ENCODE measurements around the gene CDC42SE2.
"Not testable (repeated sequence)": the region's sequence is repeated elsewhere in the genome, so short reads cannot be mapped to it uniquely, and the experiment has no call there.

CDC42SE2 gene

GRCh38 chr5:131367219-131367860 is 103.5 kb downstream of the CDC42SE2 start:
- H3K9me3 Mint-ChIP-seq: no peaks in the 10 kb centered on the region
- H3K27me3 Mint-ChIP-seq (ENCODE audit: low read depth): no peaks in the 10 kb centered on the region
- H3K36me3 Mint-ChIP-seq (ENCODE audit: low read depth): peaks cover 40% of the 10 kb centered on the region
- H3K4me3 Mint-ChIP-seq: peak overlapping the region; percentile 14
- peaks cover 66% of the 10 kb centered on the region for H3K4me1 Mint-ChIP-seq (ENCODE audit: low read depth)
- peak overlapping the region; percentile 37 for H3K27ac Mint-ChIP-seq

- Mint-ChIP-seq H3K27ac (no peak overlapping the region), H3K36me3 (ENCODE audit: low read depth) (peaks cover 47% of the 10 kb centered on the region), H3K27me3 (ENCODE audit: low read depth) (no peaks in the 10 kb centered on the region), H3K9me3 (no peaks in the 10 kb centered on the region), H3K4me1 (ENCODE audit: low read depth) (peaks cover 73% of the 10 kb centered on the region), H3K4me3 (peak overlapping the region; percentile 12)
These were observed 105.0 kb downstream of the CDC42SE2 start for GRCh38 chr5:131368866-131369265.

- no peaks in the 10 kb centered on the region for H3K27me3 Mint-ChIP-seq (ENCODE audit: low read depth)
- no peaks in the 10 kb centered on the region for H3K9me3 Mint-ChIP-seq
- peaks cover 43% of the 10 kb centered on the region for H3K36me3 Mint-ChIP-seq (ENCODE audit: low read depth)
- peaks cover 68% of the 10 kb centered on the region for H3K4me1 Mint-ChIP-seq (ENCODE audit: low read depth)
- peak overlapping the region; percentile 47 for H3K27ac Mint-ChIP-seq
- no peak overlapping the region for H3K4me3 Mint-ChIP-seq
These were observed 105.7 kb downstream of the CDC42SE2 start for GRCh38 chr5:131369558-131369957.

- Mint-ChIP-seq H3K27ac (peak overlapping the region; percentile 70), H3K27me3 (ENCODE audit: low read depth) (no peaks in the 10 kb centered on the region), H3K4me3 (peak overlapping the region; percentile 21), H3K36me3 (ENCODE audit: low read depth) (peaks cover 44% of the 10 kb centered on the region), H3K4me1 (ENCODE audit: low read depth) (peaks cover 73% of the 10 kb centered on the region), H3K9me3 (no peaks in the 10 kb centered on the region)
These were observed 108.0 kb downstream of the CDC42SE2 start for GRCh38 chr5:131371835-131372234.

GRCh38 chr5:131373265-131373664 is 109.4 kb downstream of the CDC42SE2 start:
- peak overlapping the region; percentile 70 for H3K27ac Mint-ChIP-seq
- no peaks in the 10 kb centered on the region for H3K9me3 Mint-ChIP-seq
- H3K4me1 Mint-ChIP-seq (ENCODE audit: low read depth): peaks cover 74% of the 10 kb centered on the region
- H3K36me3 Mint-ChIP-seq (ENCODE audit: low read depth): peaks cover 37% of the 10 kb centered on the region
- H3K4me3 Mint-ChIP-seq: peak overlapping the region; percentile 29
- H3K27me3 Mint-ChIP-seq (ENCODE audit: low read depth): no peaks in the 10 kb centered on the region

- Mint-ChIP-seq H3K27me3 (ENCODE audit: low read depth) (no peaks in the 10 kb centered on the region), H3K4me3 (peak overlapping the region; percentile 25), H3K27ac (peak overlapping the region; percentile 70), H3K9me3 (no peaks in the 10 kb centered on the region), H3K36me3 (ENCODE audit: low read depth) (peaks cover 27% of the 10 kb centered on the region), H3K4me1 (ENCODE audit: low read depth) (peaks cover 71% of the 10 kb centered on the region)
These were observed 111.5 kb downstream of the CDC42SE2 start for GRCh38 chr5:131375351-131375750.

- H3K27me3 Mint-ChIP-seq (ENCODE audit: low read depth): no peaks in the 10 kb centered on the region
- H3K4me3 Mint-ChIP-seq: no peak overlapping the region
- H3K36me3 Mint-ChIP-seq (ENCODE audit: low read depth): peaks cover 35% of the 10 kb centered on the region
- no peaks in the 10 kb centered on the region for H3K9me3 Mint-ChIP-seq
- H3K27ac Mint-ChIP-seq: peak overlapping the region; percentile 70
- H3K4me1 Mint-ChIP-seq (ENCODE audit: low read depth): peaks cover 70% of the 10 kb centered on the region
These were observed 113.5 kb downstream of the CDC42SE2 start for GRCh38 chr5:131377346-131377745.

GRCh38 chr5:131377785-131378325 is 114.0 kb downstream of the CDC42SE2 start:
- H3K4me1 Mint-ChIP-seq (ENCODE audit: low read depth): peaks cover 71% of the 10 kb centered on the region
- H3K4me3 Mint-ChIP-seq: peak overlapping the region; percentile 61
- H3K36me3 Mint-ChIP-seq (ENCODE audit: low read depth): peaks cover 34% of the 10 kb centered on the region
- no peaks in the 10 kb centered on the region for H3K9me3 Mint-ChIP-seq
- no peaks in the 10 kb centered on the region for H3K27me3 Mint-ChIP-seq (ENCODE audit: low read depth)
- peak overlapping the region; percentile 70 for H3K27ac Mint-ChIP-seq

GRCh38 chr5:131378721-131379541 is 115.1 kb downstream of the CDC42SE2 start:
- Mint-ChIP-seq H3K36me3 (ENCODE audit: low read depth) (peaks cover 26% of the 10 kb centered on the region), H3K9me3 (no peaks in the 10 kb centered on the region), H3K27me3 (ENCODE audit: low read depth) (no peaks in the 10 kb centered on the region), H3K27ac (peak overlapping the region; percentile 94), H3K4me1 (ENCODE audit: low read depth) (peaks cover 70% of the 10 kb centered on the region), H3K4me3 (peak overlapping the region; percentile 65)

- H3K4me1 Mint-ChIP-seq (ENCODE audit: low read depth): peaks cover 75% of the 10 kb centered on the region
- H3K36me3 Mint-ChIP-seq (ENCODE audit: low read depth): peaks cover 26% of the 10 kb centered on the region
- peak overlapping the region; percentile 65 for H3K4me3 Mint-ChIP-seq
- H3K27me3 Mint-ChIP-seq (ENCODE audit: low read depth): no peaks in the 10 kb centered on the region
- no peaks in the 10 kb centered on the region for H3K9me3 Mint-ChIP-seq
- peak overlapping the region; percentile 94 for H3K27ac Mint-ChIP-seq
These were observed 115.9 kb downstream of the CDC42SE2 start for GRCh38 chr5:131379723-131380122.

- H3K4me1 Mint-ChIP-seq (ENCODE audit: low read depth): peaks cover 75% of the 10 kb centered on the region
- H3K9me3 Mint-ChIP-seq; H3K4me3 Mint-ChIP-seq; H3K27me3 Mint-ChIP-seq (ENCODE audit: low read depth): not testable (repeated sequence)
- peaks cover 28% of the 10 kb centered on the region for H3K36me3 Mint-ChIP-seq (ENCODE audit: low read depth)
- peak overlapping the region; percentile 94 for H3K27ac Mint-ChIP-seq
These were observed 116.4 kb downstream of the CDC42SE2 start for GRCh38 chr5:131380238-131380637.

- Mint-ChIP-seq H3K4me3 (peak overlapping the region; percentile 72), H3K4me1 (ENCODE audit: low read depth) (peaks cover 73% of the 10 kb centered on the region), H3K27ac (peak overlapping the region; percentile 94), H3K9me3 (no peaks in the 10 kb centered on the region), H3K36me3 (ENCODE audit: low read depth) (peaks cover 29% of the 10 kb centered on the region), H3K27me3 (ENCODE audit: low read depth) (no peaks in the 10 kb centered on the region)
These were observed 117.2 kb downstream of the CDC42SE2 start for GRCh38 chr5:131381021-131381420.

- Mint-ChIP-seq H3K27me3 (ENCODE audit: low read depth) (no peaks in the 10 kb centered on the region), H3K36me3 (ENCODE audit: low read depth) (peaks cover 30% of the 10 kb centered on the region), H3K4me3 (peak overlapping the region; percentile 71), H3K27ac (peak overlapping the region; percentile 94), H3K9me3 (no peaks in the 10 kb centered on the region), H3K4me1 (ENCODE audit: low read depth) (peaks cover 75% of the 10 kb centered on the region)
These were observed 117.9 kb downstream of the CDC42SE2 start for GRCh38 chr5:131381777-131382176.

GRCh38 chr5:131382407-131383395 is 118.8 kb downstream of the CDC42SE2 start:
- Mint-ChIP-seq H3K27ac (peak overlapping the region; percentile 94), H3K27me3 (ENCODE audit: low read depth) (no peaks in the 10 kb centered on the region), H3K4me3 (peak overlapping the region; percentile 45), H3K36me3 (ENCODE audit: low read depth) (peaks cover 33% of the 10 kb centered on the region), H3K9me3 (no peaks in the 10 kb centered on the region), H3K4me1 (ENCODE audit: low read depth) (peaks cover 75% of the 10 kb centered on the region)
